Measurements from ENCODE around the gene SDCCAG8.

Gene SDCCAG8

GRCh38 chr1:243286409-243287122, 30.7 kb downstream of the SDCCAG8 start:
- DNase-seq (ENCODE audit: low spot score), result no peak

- DNase-seq (ENCODE audit: low spot score), result no peak
Observed at GRCh38 chr1:243287123-243287460, 31.3 kb downstream of the SDCCAG8 start.

GRCh38 chr1:243287652-243288051, 31.8 kb downstream of the SDCCAG8 start:
- peak; percentile 35 for DNase-seq (ENCODE audit: low spot score)

- DNase-seq (ENCODE audit: low spot score), result no peak
Observed at GRCh38 chr1:243288062-243288461, 32.2 kb downstream of the SDCCAG8 start.

- no peak for DNase-seq (ENCODE audit: low spot score)
Observed at GRCh38 chr1:243291292-243291691, 35.5 kb downstream of the SDCCAG8 start.

GRCh38 chr1:243292117-243292516, 36.3 kb downstream of the SDCCAG8 start:
- DNase-seq (ENCODE audit: low spot score), result no peak

- DNase-seq (ENCODE audit: low spot score), result no peak
Observed at GRCh38 chr1:243293941-243294722, 38.3 kb downstream of the SDCCAG8 start.

GRCh38 chr1:243294723-243295121, 38.9 kb downstream of the SDCCAG8 start:
- no peak for DNase-seq (ENCODE audit: low spot score)

GRCh38 chr1:243299069-243299468, 43.2 kb downstream of the SDCCAG8 start:
- DNase-seq (ENCODE audit: low spot score), result no peak

- DNase-seq (ENCODE audit: low spot score), result no peak
Observed at GRCh38 chr1:243301059-243301458, 45.2 kb downstream of the SDCCAG8 start.

- no peak for DNase-seq (ENCODE audit: low spot score)
Observed at GRCh38 chr1:243311809-243312208, 56.0 kb downstream of the SDCCAG8 start.

- DNase-seq (ENCODE audit: low spot score), result peak; percentile 25
Observed at GRCh38 chr1:243312952-243313634, 57.3 kb downstream of the SDCCAG8 start.

GRCh38 chr1:243313635-243314536, 58.0 kb downstream of the SDCCAG8 start:
- DNase-seq (ENCODE audit: low spot score), result no peak

- DNase-seq (ENCODE audit: low spot score), result no peak
Observed at GRCh38 chr1:243315455-243315854, 59.6 kb downstream of the SDCCAG8 start.

GRCh38 chr1:243315893-243316292, 60.1 kb downstream of the SDCCAG8 start:
- no peak for DNase-seq (ENCODE audit: low spot score)

- DNase-seq (ENCODE audit: low spot score), result no peak
Observed at GRCh38 chr1:243316366-243316989, 60.6 kb downstream of the SDCCAG8 start.

GRCh38 chr1:243320224-243320623, 64.4 kb downstream of the SDCCAG8 start:
- DNase-seq (ENCODE audit: low spot score), result no peak

GRCh38 chr1:243322326-243322725, 66.5 kb downstream of the SDCCAG8 start:
- DNase-seq (ENCODE audit: low spot score), result no peak

- no peak for DNase-seq (ENCODE audit: low spot score)
Observed at GRCh38 chr1:243323491-243323890, 67.7 kb downstream of the SDCCAG8 start.

- DNase-seq (ENCODE audit: low spot score), result peak; percentile 39
Observed at GRCh38 chr1:243325305-243325890, 69.6 kb downstream of the SDCCAG8 start.

GRCh38 chr1:243332440-243332839, 76.6 kb downstream of the SDCCAG8 start:
- DNase-seq (ENCODE audit: low spot score), result no peak
